ENCODE results near the gene CALM1.
"Not testable (repeated sequence)": the region's sequence is repeated elsewhere in the genome, so short reads cannot be mapped to it uniquely, and the experiment has no call there.

The CALM1 gene

DNA sequence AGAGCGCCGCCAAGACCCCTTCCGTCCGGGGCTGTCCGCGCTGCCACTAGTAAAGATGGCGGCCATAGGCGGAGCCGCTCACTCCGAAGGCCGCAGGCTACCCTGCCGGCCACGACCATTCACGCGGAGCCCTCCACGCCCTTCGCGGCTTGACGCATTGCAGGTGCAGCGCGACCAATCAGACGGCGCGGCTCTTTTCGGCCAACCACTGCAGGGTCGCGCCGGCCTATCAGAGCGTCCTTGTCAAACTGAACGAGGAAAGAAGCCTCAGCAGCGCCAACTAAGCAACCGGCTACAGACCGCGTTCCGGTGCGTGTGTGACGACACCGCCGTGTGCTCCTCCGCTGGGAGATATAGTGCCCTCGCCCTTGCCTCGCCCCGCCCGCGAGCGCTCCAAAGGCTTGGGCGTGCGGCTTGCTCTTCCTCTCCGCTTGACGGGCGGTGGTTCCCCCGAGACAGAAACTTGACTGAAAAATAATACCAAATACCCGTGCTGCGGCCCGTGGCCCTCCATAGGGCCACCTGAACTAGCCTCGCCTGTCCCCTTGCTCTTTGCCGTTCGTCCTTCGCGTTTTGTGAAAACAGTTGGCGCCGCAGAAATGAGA is 13.6 kb upstream of the CALM1 start:
- Histone ChIP-seq H3K4me3 (ENCODE audit: insufficient read depth, low read depth, low read length) (peak overlapping the region; percentile 60), H3K27ac (ENCODE audit: insufficient read depth, low read depth, low read length, poor library complexity, severe bottlenecking) (peak overlapping the region; percentile 99), H3K27me3 (ENCODE audit: control insufficient read depth, insufficient read depth, low read length, poor library complexity, severe bottlenecking) (peaks cover 12% of the 10 kb centered on the region), H3K4me1 (ENCODE audit: control insufficient read depth, insufficient read depth, low read length) (peaks cover 15% of the 10 kb centered on the region), H3K9me3 (ENCODE audit: control insufficient read depth, low read length) (no peaks in the 10 kb centered on the region), H3K36me3 (ENCODE audit: control insufficient read depth, insufficient read depth, low read length) (no peaks in the 10 kb centered on the region)
- 0 to 1% methylated on average over 62 of the region's 62 CpGs for WGBS, 2 experiments

DNA sequence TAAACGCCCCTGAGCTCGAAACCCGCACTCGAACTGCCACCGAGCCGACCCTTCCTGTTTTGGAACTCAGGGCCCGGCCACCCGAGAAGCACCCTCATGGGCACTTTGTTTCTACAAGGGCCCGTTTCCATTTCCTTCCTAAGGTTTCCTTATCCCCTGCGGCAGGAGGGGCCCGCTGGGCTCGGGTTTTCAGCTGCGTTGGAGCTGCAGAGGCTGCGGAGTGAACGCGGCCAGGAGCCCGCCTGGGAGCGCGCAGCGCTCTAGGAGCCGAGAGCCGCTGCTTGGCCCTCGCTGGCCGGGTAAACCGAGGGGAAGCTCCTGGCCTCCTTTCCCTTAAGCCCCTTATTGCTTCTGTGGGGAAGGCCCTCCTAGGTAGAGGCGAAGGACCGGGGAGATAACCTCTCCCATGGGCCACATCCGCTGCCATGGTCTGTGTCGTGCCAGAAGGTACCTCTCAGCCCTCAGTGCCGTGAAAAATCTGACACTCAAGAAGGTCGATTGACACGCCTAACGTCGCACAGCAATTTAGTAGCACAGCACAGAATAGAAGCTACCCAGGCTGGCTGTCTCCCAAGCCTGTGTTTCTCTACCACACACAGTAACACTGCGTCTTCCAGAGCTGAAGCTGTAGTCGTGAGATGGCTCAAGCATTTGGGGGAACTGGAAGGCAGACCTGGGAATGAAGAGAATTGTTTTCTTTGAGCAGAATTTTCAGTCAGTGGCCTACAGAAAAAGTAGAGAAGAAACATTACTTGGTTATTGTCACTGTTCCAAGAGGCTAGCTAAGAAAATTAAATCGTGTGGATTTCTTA is 12.9 kb upstream of the CALM1 start:
- H3K27me3 ChIP-seq (ENCODE audit: control insufficient read depth, insufficient read depth, low read length, poor library complexity, severe bottlenecking): peaks cover 12% of the 10 kb centered on the region
- H3K36me3 ChIP-seq (ENCODE audit: control insufficient read depth, insufficient read depth, low read length): no peaks in the 10 kb centered on the region
- peak overlapping the region; percentile 60 for H3K4me3 ChIP-seq (ENCODE audit: insufficient read depth, low read depth, low read length)
- peak overlapping the region; percentile 99 for H3K27ac ChIP-seq (ENCODE audit: insufficient read depth, low read depth, low read length, poor library complexity, severe bottlenecking)
- WGBS, 2 experiments: 21% methylated on average over 37 of the region's 37 CpGs
- no peaks in the 10 kb centered on the region for H3K9me3 ChIP-seq (ENCODE audit: control insufficient read depth, low read length)
- H3K4me1 ChIP-seq (ENCODE audit: control insufficient read depth, insufficient read depth, low read length): peaks cover 15% of the 10 kb centered on the region

DNA sequence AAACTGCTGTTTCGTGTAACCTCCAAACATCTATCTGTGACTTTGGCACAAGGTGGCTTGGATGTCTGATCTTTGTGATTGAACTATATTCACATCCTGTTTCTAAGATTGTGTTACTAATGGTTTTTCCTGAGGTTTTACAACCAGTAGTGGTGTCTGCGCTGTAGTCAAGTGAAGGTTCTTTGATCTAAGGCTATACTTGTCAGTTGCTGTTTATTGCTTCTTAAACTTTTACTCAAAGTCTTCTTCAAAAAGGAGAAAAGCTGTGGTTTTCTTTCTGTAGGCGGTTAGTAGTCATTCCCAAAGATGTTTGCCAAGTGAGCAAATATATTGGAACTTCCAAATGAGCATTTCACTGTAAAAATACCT is 12.3 kb upstream of the CALM1 start:
- H3K27me3 ChIP-seq (ENCODE audit: control insufficient read depth, insufficient read depth, low read length, poor library complexity, severe bottlenecking): peaks cover 12% of the 10 kb centered on the region
- no peak overlapping the region for H3K27ac ChIP-seq (ENCODE audit: insufficient read depth, low read depth, low read length, poor library complexity, severe bottlenecking)
- peaks cover 15% of the 10 kb centered on the region for H3K4me1 ChIP-seq (ENCODE audit: control insufficient read depth, insufficient read depth, low read length)
- no peaks in the 10 kb centered on the region for H3K36me3 ChIP-seq (ENCODE audit: control insufficient read depth, insufficient read depth, low read length)
- H3K9me3 ChIP-seq (ENCODE audit: control insufficient read depth, low read length): no peaks in the 10 kb centered on the region
- WGBS, 2 experiments: 89 to 91% methylated on average over 3 of the region's 3 CpGs
- no peak overlapping the region for H3K4me3 ChIP-seq (ENCODE audit: insufficient read depth, low read depth, low read length)

DNA sequence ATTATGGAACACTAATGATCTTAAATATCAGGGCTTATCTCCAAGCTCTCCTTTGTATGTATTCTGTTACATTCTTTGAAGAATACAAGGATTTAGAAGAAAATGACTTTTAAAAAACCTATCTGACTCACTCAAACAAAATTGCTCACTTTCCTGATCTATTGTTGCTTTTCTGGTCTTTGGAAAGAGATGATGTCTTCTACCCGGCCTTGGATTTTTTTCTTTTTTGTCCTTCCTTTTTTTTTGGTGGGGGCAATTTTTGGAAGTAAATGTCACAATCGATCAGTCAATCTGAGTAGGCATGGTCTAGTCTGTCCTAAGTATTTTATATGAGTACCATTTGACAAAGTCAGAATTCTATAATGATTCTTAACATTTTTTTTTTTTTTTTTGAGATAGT is 10.5 kb upstream of the CALM1 start:
- Histone ChIP-seq H3K27me3 (ENCODE audit: control insufficient read depth, insufficient read depth, low read length, poor library complexity, severe bottlenecking) (peaks cover 12% of the 10 kb centered on the region), H3K4me1 (ENCODE audit: control insufficient read depth, insufficient read depth, low read length) (peaks cover 15% of the 10 kb centered on the region), H3K9me3 (ENCODE audit: control insufficient read depth, low read length) (no peaks in the 10 kb centered on the region), H3K36me3 (ENCODE audit: control insufficient read depth, insufficient read depth, low read length) (no peaks in the 10 kb centered on the region), H3K27ac (ENCODE audit: insufficient read depth, low read depth, low read length, poor library complexity, severe bottlenecking) (no peak overlapping the region), H3K4me3 (ENCODE audit: insufficient read depth, low read depth, low read length) (no peak overlapping the region)
- WGBS, 2 experiments: 84 to 100% methylated on average over 1 to 2 of the region's 2 CpGs

DNA sequence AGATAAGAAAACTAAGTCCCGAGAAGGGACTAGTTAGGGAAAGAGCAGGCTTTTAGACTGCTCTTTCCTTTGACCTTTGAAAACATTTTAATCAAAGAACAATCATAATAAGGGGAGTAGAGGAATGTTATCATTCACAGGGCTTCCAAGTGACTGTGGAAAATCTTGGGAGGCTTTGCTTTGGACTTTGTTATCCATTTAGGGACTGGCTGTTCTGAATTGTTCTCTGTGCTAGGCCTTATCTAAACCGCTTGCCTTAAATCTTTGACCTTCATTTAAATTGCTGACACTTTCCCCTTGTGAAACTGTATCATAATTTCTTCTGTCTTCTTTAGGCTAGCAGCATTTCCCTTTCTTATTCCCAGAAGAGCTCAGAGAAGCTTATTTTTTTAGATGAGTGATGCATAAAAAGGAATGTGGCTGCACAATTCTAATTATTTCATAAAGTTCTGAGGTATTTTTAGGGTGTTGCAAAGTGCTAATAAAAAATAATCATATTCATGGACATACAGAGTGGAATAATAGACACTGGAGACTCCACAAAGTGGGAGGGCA is 9.5 kb upstream of the CALM1 start:
- Histone ChIP-seq H3K4me3 (ENCODE audit: insufficient read depth, low read depth, low read length) (no peak overlapping the region), H3K36me3 (ENCODE audit: control insufficient read depth, insufficient read depth, low read length) (no peaks in the 10 kb centered on the region), H3K27ac (ENCODE audit: insufficient read depth, low read depth, low read length, poor library complexity, severe bottlenecking) (no peak overlapping the region), H3K27me3 (ENCODE audit: control insufficient read depth, insufficient read depth, low read length, poor library complexity, severe bottlenecking) (peaks cover 12% of the 10 kb centered on the region), H3K4me1 (ENCODE audit: control insufficient read depth, insufficient read depth, low read length) (peaks cover 7% of the 10 kb centered on the region), H3K9me3 (ENCODE audit: control insufficient read depth, low read length) (no peaks in the 10 kb centered on the region)
- WGBS, 2 experiments: 91% methylated on average over 2 of the region's 2 CpGs

DNA sequence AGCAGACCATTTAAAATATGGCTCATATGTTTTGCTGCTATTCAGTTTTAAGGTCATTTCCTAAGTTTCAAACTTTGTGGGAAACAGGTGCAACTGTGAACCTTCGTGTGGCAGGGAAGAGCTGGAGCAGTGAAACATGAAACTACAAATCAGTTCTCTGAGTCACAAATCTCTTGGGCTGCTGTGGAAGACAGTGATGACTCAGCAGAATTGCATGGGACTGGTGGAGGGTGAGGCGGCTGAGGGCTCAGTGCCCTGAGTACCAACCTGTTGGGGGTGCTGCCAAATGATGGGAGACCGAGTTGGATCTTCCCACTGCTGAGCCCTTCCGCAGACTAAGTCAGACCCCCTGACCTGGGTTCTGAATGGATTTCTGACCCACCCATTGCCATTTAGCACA is 8.4 kb upstream of the CALM1 start:
- 60 to 65% methylated on average over 4 of the region's 4 CpGs for WGBS, 2 experiments
- no peaks in the 10 kb centered on the region for H3K36me3 ChIP-seq (ENCODE audit: control insufficient read depth, insufficient read depth, low read length)
- no peak overlapping the region for H3K27ac ChIP-seq (ENCODE audit: insufficient read depth, low read depth, low read length, poor library complexity, severe bottlenecking)

DNA sequence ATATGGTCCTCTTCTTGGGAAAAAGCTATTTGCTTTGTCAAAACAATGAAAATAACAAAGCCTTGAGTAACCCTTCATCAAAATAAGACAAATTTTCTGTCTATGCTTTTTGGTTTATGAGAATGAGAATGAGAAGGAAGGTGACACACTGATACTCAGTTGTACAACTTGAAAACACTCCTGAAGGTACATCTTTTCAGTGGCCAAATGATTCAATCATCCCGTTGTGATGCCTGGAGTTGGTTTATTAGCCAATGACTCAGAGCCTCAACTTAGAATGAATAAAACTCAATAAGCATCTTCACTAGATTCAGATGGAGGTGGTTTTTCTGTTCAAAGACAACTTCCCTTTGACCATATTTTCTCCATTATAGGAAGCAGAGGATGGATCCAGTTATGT is 7.8 kb upstream of the CALM1 start:
- Histone ChIP-seq H3K36me3 (ENCODE audit: control insufficient read depth, insufficient read depth, low read length) (no peaks in the 10 kb centered on the region), H3K9me3 (ENCODE audit: control insufficient read depth, low read length) (no peaks in the 10 kb centered on the region), H3K4me1 (ENCODE audit: control insufficient read depth, insufficient read depth, low read length) (peaks cover 4% of the 10 kb centered on the region), H3K4me3 (ENCODE audit: insufficient read depth, low read depth, low read length) (no peak overlapping the region), H3K27me3 (ENCODE audit: control insufficient read depth, insufficient read depth, low read length, poor library complexity, severe bottlenecking) (peaks cover 12% of the 10 kb centered on the region), H3K27ac (ENCODE audit: insufficient read depth, low read depth, low read length, poor library complexity, severe bottlenecking) (no peak overlapping the region)
- WGBS, 2 experiments: 94% methylated on average over 1 of the region's 1 CpG

More for the DNA sequence above, 8.4 kb upstream of the CALM1 start:
- peaks cover 12% of the 10 kb centered on the region for H3K27me3 ChIP-seq (ENCODE audit: control insufficient read depth, insufficient read depth, low read length, poor library complexity, severe bottlenecking)
- no peak overlapping the region for H3K4me3 ChIP-seq (ENCODE audit: insufficient read depth, low read depth, low read length)
- H3K4me1 ChIP-seq (ENCODE audit: control insufficient read depth, insufficient read depth, low read length): peaks cover 7% of the 10 kb centered on the region
- no peaks in the 10 kb centered on the region for H3K9me3 ChIP-seq (ENCODE audit: control insufficient read depth, low read length)

DNA sequence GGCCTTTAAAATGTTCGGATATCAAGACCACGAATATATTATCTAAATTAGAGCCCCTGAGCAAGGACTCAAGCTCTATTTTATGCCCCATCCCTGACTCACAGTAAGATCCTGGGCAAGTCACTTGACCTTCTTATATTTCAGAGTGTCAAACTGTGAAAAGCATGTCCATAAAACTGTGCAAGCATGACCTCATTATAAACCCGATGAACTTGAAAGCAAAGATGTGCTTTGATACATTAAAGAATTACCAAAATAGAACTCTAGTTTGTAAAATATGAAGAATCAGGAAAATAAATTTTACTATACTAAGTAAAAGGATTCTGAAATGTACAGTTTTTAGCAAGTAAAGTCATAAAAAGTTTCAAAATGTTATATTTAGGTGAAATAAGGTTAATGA is 2.9 kb upstream of the CALM1 start:
- no peak overlapping the region for H3K4me3 ChIP-seq (ENCODE audit: insufficient read depth, low read depth, low read length)
- no peaks in the 10 kb centered on the region for H3K9me3 ChIP-seq (ENCODE audit: control insufficient read depth, low read length)
- no peaks in the 10 kb centered on the region for H3K36me3 ChIP-seq (ENCODE audit: control insufficient read depth, insufficient read depth, low read length)
- 83 to 86% methylated on average over 2 to 3 of the region's 3 CpGs for WGBS, 2 experiments
- H3K27ac ChIP-seq (ENCODE audit: insufficient read depth, low read depth, low read length, poor library complexity, severe bottlenecking): no peak overlapping the region
- peaks cover 5% of the 10 kb centered on the region for H3K4me1 ChIP-seq (ENCODE audit: control insufficient read depth, insufficient read depth, low read length)
- peaks cover 7% of the 10 kb centered on the region for H3K27me3 ChIP-seq (ENCODE audit: control insufficient read depth, insufficient read depth, low read length, poor library complexity, severe bottlenecking)

DNA sequence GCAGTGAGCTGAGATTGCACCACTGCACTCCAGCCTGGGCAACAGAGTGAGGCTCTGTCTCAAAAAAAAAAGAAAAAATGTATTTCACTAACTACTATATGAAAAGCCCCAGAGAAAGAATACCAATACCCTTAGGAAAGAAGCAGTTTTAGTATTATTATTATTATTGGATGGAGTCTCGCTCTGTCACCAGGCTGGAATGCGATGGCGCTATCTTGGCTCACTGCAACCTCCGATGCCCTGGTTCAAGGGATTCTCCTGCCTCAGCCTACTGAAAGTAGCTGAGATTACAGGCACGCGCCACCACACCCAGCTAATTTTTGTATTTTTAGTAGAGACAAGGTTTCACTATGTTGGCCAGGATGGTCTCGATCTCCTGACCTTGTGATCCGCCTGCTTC is 2.0 kb upstream of the CALM1 start:
- WGBS, 2 experiments: 92 to 98% methylated on average over 8 of the region's 8 CpGs
- not testable (repeated sequence) for H3K36me3 ChIP-seq (ENCODE audit: control insufficient read depth, insufficient read depth, low read length); H3K27ac ChIP-seq (ENCODE audit: insufficient read depth, low read depth, low read length, poor library complexity, severe bottlenecking); H3K4me3 ChIP-seq (ENCODE audit: insufficient read depth, low read depth, low read length); H3K4me1 ChIP-seq (ENCODE audit: control insufficient read depth, insufficient read depth, low read length); H3K9me3 ChIP-seq (ENCODE audit: control insufficient read depth, low read length); H3K27me3 ChIP-seq (ENCODE audit: control insufficient read depth, insufficient read depth, low read length, poor library complexity, severe bottlenecking)

DNA sequence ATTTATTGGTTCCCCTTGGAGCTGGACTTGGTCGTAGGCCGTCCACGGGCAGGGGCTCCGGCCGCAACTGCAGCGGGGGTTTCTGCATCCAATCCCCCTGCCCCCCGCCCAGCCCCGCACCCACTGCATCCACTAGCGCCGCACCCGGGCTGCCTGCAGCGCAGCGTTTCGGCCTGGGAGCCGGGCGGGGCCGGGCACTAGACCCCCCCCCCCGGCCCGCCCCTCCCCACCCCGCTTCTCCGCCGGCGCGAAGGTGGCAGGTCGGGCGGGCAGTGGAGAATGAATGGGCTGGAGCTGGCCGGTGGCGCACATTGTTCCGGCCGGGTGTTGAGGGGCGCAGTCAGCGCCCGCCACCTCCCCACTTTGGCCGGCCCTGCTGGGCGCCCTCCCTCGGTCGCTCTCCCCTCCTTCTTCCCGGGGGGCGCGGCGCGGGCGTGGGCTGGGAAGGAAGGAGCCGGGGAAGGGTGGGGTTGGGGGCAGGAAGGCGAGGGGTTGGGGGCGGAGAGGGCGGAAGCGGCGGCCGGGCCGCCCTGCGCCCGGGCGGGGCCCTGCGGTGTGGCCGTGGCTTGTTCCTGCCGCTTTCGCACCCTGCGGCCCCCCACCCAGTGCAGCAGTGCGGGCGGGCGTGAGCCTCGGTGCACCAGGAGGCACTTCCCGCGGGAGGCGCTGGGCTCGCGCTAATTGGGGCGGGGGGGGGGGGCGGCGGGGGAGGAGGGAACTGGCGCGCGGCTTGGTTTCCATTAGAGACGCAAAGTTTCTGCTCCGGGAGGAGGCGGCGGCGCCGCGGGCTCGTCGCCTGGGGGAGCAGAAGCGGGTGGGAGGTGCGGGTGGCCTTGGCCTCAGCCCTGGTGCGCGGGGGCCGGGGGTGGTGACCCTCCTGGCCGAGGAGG is 841 bp downstream of the CALM1 start:
- Histone ChIP-seq H3K9me3 (ENCODE audit: control insufficient read depth, low read length) (no peaks in the 10 kb centered on the region), H3K4me3 (ENCODE audit: insufficient read depth, low read depth, low read length) (peak overlapping the region; percentile 58), H3K4me1 (ENCODE audit: control insufficient read depth, insufficient read depth, low read length) (peaks cover 9% of the 10 kb centered on the region), H3K27ac (ENCODE audit: insufficient read depth, low read depth, low read length, poor library complexity, severe bottlenecking) (peak overlapping the region; percentile 48), H3K36me3 (ENCODE audit: control insufficient read depth, insufficient read depth, low read length) (peaks cover 17% of the 10 kb centered on the region), H3K27me3 (ENCODE audit: control insufficient read depth, insufficient read depth, low read length, poor library complexity, severe bottlenecking) (peaks cover 7% of the 10 kb centered on the region)
- WGBS, 2 experiments: 0% methylated on average over 83 to 86 of the region's 89 CpGs

All from ectodermal cell (in vitro differentiated cells).